ENCODE measurements around the gene LTB4R.

Gene LTB4R

GRCh38 chr14:24284501-24285035, 26.7 kb upstream of the LTB4R start:
- no peak overlapping the region for H4K12ac ChIP-seq (ENCODE audit: low read depth, low read length)
- peaks cover 0 to 4% of the 10 kb centered on the region in 2 experiments for H3K4me1 ChIP-seq (ENCODE audit: control insufficient read depth in 1 of 2, insufficient read depth in 2 of 2, low read length in 2 of 2)
- no peak overlapping the region for H3K14ac ChIP-seq (ENCODE audit: low read length)
- no peak overlapping the region for H3K18ac ChIP-seq (ENCODE audit: low read length)
- no peak overlapping the region for H3K4ac ChIP-seq (ENCODE audit: low read depth, low read length)
- H3K4me2 ChIP-seq (ENCODE audit: low read length) = no peak overlapping the region
- no peak overlapping the region for H4K8ac ChIP-seq (ENCODE audit: low read depth, low read length)
- H3K27ac ChIP-seq (ENCODE audit: low read depth, low read length) = no peak overlapping the region
- no peak overlapping the region for H2AK5ac ChIP-seq (ENCODE audit: low read length)
- H3K27me3 ChIP-seq (ENCODE audit: insufficient read depth, low read length) = no peaks in the 10 kb centered on the region
- H3K9ac ChIP-seq (ENCODE audit: low read length) = no peak overlapping the region
- WGBS (ENCODE audit: extremely low coverage, insufficient coverage, insufficient read length) = no CpG with 5 or more reads among the region's 11 CpGs
- H3K4me3 ChIP-seq (ENCODE audit: low read depth, low read length) = no peak overlapping the region
- H2BK120ac ChIP-seq (ENCODE audit: insufficient read depth, low read length, poor library complexity) = no peak overlapping the region
- no peak overlapping the region for H2BK12ac ChIP-seq (ENCODE audit: low read length)
- no peak for DNase-seq
- H3K23ac ChIP-seq (ENCODE audit: low read length) = no peak overlapping the region
- peaks cover under 1 to 4% of the 10 kb centered on the region in 2 experiments for H3K36me3 ChIP-seq (ENCODE audit: control insufficient read depth in 1 of 2, insufficient read depth in 2 of 2, low read length in 2 of 2)
- H3K79me1 ChIP-seq (ENCODE audit: low read length) = no peaks in the 10 kb centered on the region
- H3K79me2 ChIP-seq (ENCODE audit: control insufficient read depth, insufficient read depth, low read length, poor library complexity) = no peaks in the 10 kb centered on the region
- H2BK5ac ChIP-seq (ENCODE audit: low read depth, low read length, poor library complexity) = no peak overlapping the region
- H2AFZ ChIP-seq (ENCODE audit: insufficient read depth, low read length, poor library complexity) = no peak overlapping the region
- no peak overlapping the region for H4K91ac ChIP-seq (ENCODE audit: low read depth, low read length)
- no peaks in the 10 kb centered on the region for H3K9me3 ChIP-seq (ENCODE audit: insufficient read depth, low read depth, low read length)

- Histone ChIP-seq H3K4me3 (ENCODE audit: low read depth, low read length) (no peak overlapping the region), H2AFZ (ENCODE audit: insufficient read depth, low read length, poor library complexity) (no peak overlapping the region), H3K36me3 (ENCODE audit: control insufficient read depth in 1 of 2, insufficient read depth in 2 of 2, low read length in 2 of 2) (peaks cover 7 to 12% of the 10 kb centered on the region in 2 experiments), H4K12ac (ENCODE audit: low read depth, low read length) (no peak overlapping the region), H4K8ac (ENCODE audit: low read depth, low read length) (no peak overlapping the region), H4K91ac (ENCODE audit: low read depth, low read length) (no peak overlapping the region), H3K14ac (ENCODE audit: low read length) (no peak overlapping the region), H3K18ac (ENCODE audit: low read length) (no peak overlapping the region), H3K23ac (ENCODE audit: low read length) (no peak overlapping the region), H3K9me3 (ENCODE audit: insufficient read depth, low read depth, low read length) (no peaks in the 10 kb centered on the region), H2BK12ac (ENCODE audit: low read length) (no peak overlapping the region), H2BK120ac (ENCODE audit: insufficient read depth, low read length, poor library complexity) (no peak overlapping the region), H3K4me2 (ENCODE audit: low read length) (no peak overlapping the region), H3K79me1 (ENCODE audit: low read length) (no peaks in the 10 kb centered on the region), H3K27ac (ENCODE audit: low read depth, low read length) (no peak overlapping the region), H2BK5ac (ENCODE audit: low read depth, low read length, poor library complexity) (no peak overlapping the region), H3K9ac (ENCODE audit: low read length) (no peak overlapping the region), H3K4ac (ENCODE audit: low read depth, low read length) (no peak overlapping the region), H3K27me3 (ENCODE audit: insufficient read depth, low read length) (no peaks in the 10 kb centered on the region), H2AK5ac (ENCODE audit: low read length) (no peak overlapping the region), H3K79me2 (ENCODE audit: control insufficient read depth, insufficient read depth, low read length, poor library complexity) (no peaks in the 10 kb centered on the region), H3K4me1 (ENCODE audit: control insufficient read depth in 1 of 2, insufficient read depth in 2 of 2, low read length in 2 of 2) (peaks cover 0 to 4% of the 10 kb centered on the region in 2 experiments)
- DNase-seq = peak in 1 of 2 donors; percentile 50
- WGBS (ENCODE audit: extremely low coverage, insufficient coverage, insufficient read length) = no CpG with 5 or more reads among the region's 4 CpGs
Observed at GRCh38 chr14:24285351-24285750, 26.0 kb upstream of the LTB4R start.

GRCh38 chr14:24286996-24287395, 24.3 kb upstream of the LTB4R start:
- H2AFZ ChIP-seq (ENCODE audit: insufficient read depth, low read length, poor library complexity) = no peak overlapping the region
- H3K23ac ChIP-seq (ENCODE audit: low read length) = no peak overlapping the region
- no peak overlapping the region for H3K9ac ChIP-seq (ENCODE audit: low read length)
- H2BK120ac ChIP-seq (ENCODE audit: insufficient read depth, low read length, poor library complexity) = no peak overlapping the region
- H3K27ac ChIP-seq (ENCODE audit: low read depth, low read length) = no peak overlapping the region
- H2BK12ac ChIP-seq (ENCODE audit: low read length) = no peak overlapping the region
- no peaks in the 10 kb centered on the region for H3K9me3 ChIP-seq (ENCODE audit: insufficient read depth, low read depth, low read length)
- no peak overlapping the region for H3K4me3 ChIP-seq (ENCODE audit: low read depth, low read length)
- WGBS (ENCODE audit: extremely low coverage, insufficient coverage, insufficient read length) = no CpG with 5 or more reads among the region's 5 CpGs
- no peak overlapping the region for H3K4me2 ChIP-seq (ENCODE audit: low read length)
- H3K79me2 ChIP-seq (ENCODE audit: control insufficient read depth, insufficient read depth, low read length, poor library complexity) = no peaks in the 10 kb centered on the region
- DNase-seq = no peak
- no peak overlapping the region for H2BK5ac ChIP-seq (ENCODE audit: low read depth, low read length, poor library complexity)
- H3K79me1 ChIP-seq (ENCODE audit: low read length) = no peaks in the 10 kb centered on the region
- H4K8ac ChIP-seq (ENCODE audit: low read depth, low read length) = no peak overlapping the region
- peaks cover 0 to 4% of the 10 kb centered on the region in 2 experiments for H3K4me1 ChIP-seq (ENCODE audit: control insufficient read depth in 1 of 2, insufficient read depth in 2 of 2, low read length in 2 of 2)
- H4K91ac ChIP-seq (ENCODE audit: low read depth, low read length) = no peak overlapping the region
- H3K4ac ChIP-seq (ENCODE audit: low read depth, low read length) = no peak overlapping the region
- no peak overlapping the region for H4K12ac ChIP-seq (ENCODE audit: low read depth, low read length)
- no peaks in the 10 kb centered on the region for H3K27me3 ChIP-seq (ENCODE audit: insufficient read depth, low read length)
- H3K18ac ChIP-seq (ENCODE audit: low read length) = no peak overlapping the region
- peaks cover 20 to 27% of the 10 kb centered on the region in 2 experiments for H3K36me3 ChIP-seq (ENCODE audit: control insufficient read depth in 1 of 2, insufficient read depth in 2 of 2, low read length in 2 of 2)
- no peak overlapping the region for H2AK5ac ChIP-seq (ENCODE audit: low read length)
- H3K14ac ChIP-seq (ENCODE audit: low read length) = no peak overlapping the region

DNA sequence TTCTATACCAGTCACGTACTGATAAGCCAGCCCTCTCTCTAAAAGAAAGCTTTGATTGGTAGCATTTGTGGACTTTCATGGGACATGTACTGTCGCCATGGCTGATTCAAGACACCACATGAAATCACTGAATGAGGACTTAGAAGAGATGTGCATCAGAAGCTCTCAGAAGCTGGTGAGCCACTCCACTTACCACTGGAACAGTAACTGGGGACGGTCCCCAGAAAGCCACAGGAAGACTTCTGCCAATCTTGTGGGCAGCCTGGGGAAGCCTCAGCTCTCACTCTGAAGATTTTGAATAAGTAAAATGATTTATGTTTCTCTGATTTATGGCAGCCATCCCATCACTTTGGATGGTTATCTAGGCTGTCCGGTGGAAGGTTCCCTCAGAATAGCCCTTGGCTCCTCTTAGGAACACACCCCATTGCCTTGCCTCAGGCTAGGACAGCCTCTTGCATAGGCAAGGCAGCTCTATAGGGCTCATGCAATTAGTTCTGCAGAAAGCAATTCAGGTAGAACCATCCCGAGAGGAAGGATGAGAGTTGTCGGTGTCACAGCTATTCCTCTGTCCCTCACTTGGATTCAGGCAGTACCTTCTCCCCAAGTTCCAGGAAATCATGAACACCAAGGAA, 21.5 kb upstream of the LTB4R start:
- DNase-seq = no peak
- H4K8ac ChIP-seq (ENCODE audit: low read depth, low read length) = no peak overlapping the region
- H2BK12ac ChIP-seq (ENCODE audit: low read length) = no peak overlapping the region
- no peak overlapping the region for H3K23ac ChIP-seq (ENCODE audit: low read length)
- H2BK5ac ChIP-seq (ENCODE audit: low read depth, low read length, poor library complexity) = no peak overlapping the region
- H2AK5ac ChIP-seq (ENCODE audit: low read length) = no peak overlapping the region
- H3K18ac ChIP-seq (ENCODE audit: low read length) = no peak overlapping the region
- no peak overlapping the region for H3K27ac ChIP-seq (ENCODE audit: low read depth, low read length)
- peaks cover 29 to 34% of the 10 kb centered on the region in 2 experiments for H3K36me3 ChIP-seq (ENCODE audit: control insufficient read depth in 1 of 2, insufficient read depth in 2 of 2, low read length in 2 of 2)
- no CpG with 5 or more reads among the region's 6 CpGs for WGBS (ENCODE audit: extremely low coverage, insufficient coverage, insufficient read length)
- peaks cover 0 to 4% of the 10 kb centered on the region in 2 experiments for H3K4me1 ChIP-seq (ENCODE audit: control insufficient read depth in 1 of 2, insufficient read depth in 2 of 2, low read length in 2 of 2)
- no peak overlapping the region for H3K4ac ChIP-seq (ENCODE audit: low read depth, low read length)
- H4K12ac ChIP-seq (ENCODE audit: low read depth, low read length) = no peak overlapping the region
- H3K27me3 ChIP-seq (ENCODE audit: insufficient read depth, low read length) = no peaks in the 10 kb centered on the region
- no peak overlapping the region for H4K91ac ChIP-seq (ENCODE audit: low read depth, low read length)
- no peak overlapping the region for H3K9ac ChIP-seq (ENCODE audit: low read length)
- no peak overlapping the region for H2AFZ ChIP-seq (ENCODE audit: insufficient read depth, low read length, poor library complexity)
- no peaks in the 10 kb centered on the region for H3K9me3 ChIP-seq (ENCODE audit: insufficient read depth, low read depth, low read length)
- no peak overlapping the region for H3K4me3 ChIP-seq (ENCODE audit: low read depth, low read length)
- no peak overlapping the region for H2BK120ac ChIP-seq (ENCODE audit: insufficient read depth, low read length, poor library complexity)
- H3K79me2 ChIP-seq (ENCODE audit: control insufficient read depth, insufficient read depth, low read length, poor library complexity) = no peaks in the 10 kb centered on the region
- no peak overlapping the region for H3K4me2 ChIP-seq (ENCODE audit: low read length)
- no peak overlapping the region for H3K14ac ChIP-seq (ENCODE audit: low read length)
- H3K79me1 ChIP-seq (ENCODE audit: low read length) = no peaks in the 10 kb centered on the region
